GM12891 (cell line): Measurements from ENCODE around the gene EPB41L4A.

ENCODE experiments used
- DNase-seq: peaks from one replicate; pipeline ENCODE4 v3.0.0; 2011; ENCODE audit warnings: low spot score; ENCODE audit not compliant: insufficient read length
- FAIRE-seq: peaks from 2 replicates; lab custom pipeline; 2011; peaks lifted over from hg19 to GRCh38; lab: Jason Lieb, UNC
- PAX5 ChIP-seq: IDR thresholded peaks from 2 replicates; pipeline ENCODE4 v1.6.1; 2011; ENCODE audit warnings: low read length, moderate library complexity, mild to moderate bottlenecking; ENCODE audit not compliant: insufficient read depth, severe bottlenecking
- POLR2A ChIP-seq: IDR thresholded peaks from 2 replicates; pipeline ENCODE4 v1.6.1; 2011; ENCODE audit warnings: low read depth, low read length, control low read depth
- POLR2AphosphoS5 ChIP-seq: IDR thresholded peaks from 2 replicates; pipeline ENCODE4 v1.6.1; 2011; ENCODE audit warnings: low read depth, low read length, control low read depth
- POU2F2 ChIP-seq: IDR thresholded peaks from 2 replicates; pipeline ENCODE4 v1.6.1; 2011; ENCODE audit warnings: low read depth, mild to moderate bottlenecking, control low read depth, low read length, moderate library complexity
- SPI1 ChIP-seq: IDR thresholded peaks from 2 replicates; pipeline ENCODE4 v1.6.1; 2011; ENCODE audit warnings: low read depth, low read length, control low read depth
- TAF1 ChIP-seq: IDR thresholded peaks from 2 replicates; pipeline ENCODE4 v1.6.1; 2011; ENCODE audit warnings: low read depth, low read length, control low read depth

The EPB41L4A gene

GRCh38 chr5:112346411-112347044 is 72.5 kb downstream of the EPB41L4A start:
- TF ChIP-seq PAX5: no peak
- TF ChIP-seq POLR2AphosphoS5: no peak
- no peak for TF ChIP-seq POU2F2
- no peak for TF ChIP-seq TAF1
- TF ChIP-seq SPI1: no peak
- no peak for TF ChIP-seq POLR2A
- FAIRE-seq: no peak
- no peak for DNase-seq

GRCh38 chr5:112344540-112344939 is 74.5 kb downstream of the EPB41L4A start:
- no peak for FAIRE-seq
- no peak for TF ChIP-seq PAX5
- TF ChIP-seq SPI1: no peak
- TF ChIP-seq POLR2A: no peak
- no peak for TF ChIP-seq POU2F2
- TF ChIP-seq TAF1: no peak
- TF ChIP-seq POLR2AphosphoS5: no peak
- no peak for DNase-seq

GRCh38 chr5:112342389-112342788 is 76.7 kb downstream of the EPB41L4A start:
- TF ChIP-seq POLR2AphosphoS5 (no peak), POU2F2 (no peak), TAF1 (no peak), POLR2A (no peak)
- peak; percentile 60 for FAIRE-seq
- no peak for DNase-seq

- no peak for TF ChIP-seq PAX5
- no peak for TF ChIP-seq POU2F2
- TF ChIP-seq SPI1: no peak
- no peak for TF ChIP-seq POLR2A
- no peak for TF ChIP-seq TAF1
- TF ChIP-seq POLR2AphosphoS5: no peak
- DNase-seq: no peak
- no peak for FAIRE-seq
Measured at GRCh38 chr5:112339761-112340160, 79.3 kb downstream of the EPB41L4A start.

GRCh38 chr5:112338681-112339337 is 80.3 kb downstream of the EPB41L4A start:
- FAIRE-seq (no peak), DNase-seq (no peak)
- TF ChIP-seq POU2F2: no peak
- TF ChIP-seq PAX5: no peak

- no peak for FAIRE-seq
- TF ChIP-seq POLR2A: no peak
- no peak for TF ChIP-seq SPI1
- TF ChIP-seq TAF1: no peak
- no peak for TF ChIP-seq PAX5
- TF ChIP-seq POLR2AphosphoS5: no peak
- no peak for TF ChIP-seq POU2F2
- DNase-seq: no peak
Measured at GRCh38 chr5:112333331-112333781, 85.7 kb downstream of the EPB41L4A start.

- DNase-seq: no peak
- no peak for FAIRE-seq
- TF ChIP-seq POLR2AphosphoS5: no peak
- no peak for TF ChIP-seq PAX5
- no peak for TF ChIP-seq POLR2A
- TF ChIP-seq POU2F2: no peak
- TF ChIP-seq TAF1: no peak
- no peak for TF ChIP-seq SPI1
Measured at GRCh38 chr5:112331892-112332291, 87.2 kb downstream of the EPB41L4A start.

- peak; percentile 21 for DNase-seq
- peak; percentile 86 for FAIRE-seq
- TF ChIP-seq POU2F2 (0 out of 2 replicates have a peak, but pooled peaks have one; percentile 27), POLR2A (no peak)
Measured at GRCh38 chr5:112329419-112330090, 89.5 kb downstream of the EPB41L4A start.

- DNase-seq (no peak), FAIRE-seq (no peak)
- TF ChIP-seq POLR2AphosphoS5 (no peak), TAF1 (no peak), POLR2A (no peak), POU2F2 (no peak), PAX5 (no peak), SPI1 (no peak)
Measured at GRCh38 chr5:112323166-112323565, 95.9 kb downstream of the EPB41L4A start.
